Measurements from ENCODE around the gene ALDH4A1.

GRCh38 chr1:18879791-18880309, 22.5 kb downstream of the ALDH4A1 start:
- TF ChIP-seq CTCF (conservative IDR thresholded peaks at IDR 0.05; ENCODE audit: low read depth in 2 of 2) (no peak), REST (IDR thresholded peaks at IDR 0.05; ENCODE audit: unreplicated experiment) (no peak), EZH2 (IDR thresholded peaks at IDR 0.05; ENCODE audit: low read depth, unreplicated experiment) (no peak), POLR2AphosphoS5 (IDR thresholded peaks at IDR 0.05; ENCODE audit: low read depth) (no peak), JUNB (IDR thresholded peaks at IDR 0.05; ENCODE audit: unreplicated experiment) (no peak), ZNF114 (CRISPR knock-in tag; IDR thresholded peaks at IDR 0.05) (no peak), EZH2phosphoT487 (IDR thresholded peaks at IDR 0.05; ENCODE audit: unreplicated experiment) (no peak), ETS1 (IDR thresholded peaks at IDR 0.05) (no peak)
